ENCODE measurements around the gene FYCO1. TPM values are rescaled to one million over a fixed set of nuclear protein-coding genes. Genes with fewer than 3 reads are reported as not detected.
"Not testable (repeated sequence)": the region's sequence is repeated elsewhere in the genome, so short reads cannot be mapped to it uniquely, and the experiment has no call there.

FYCO1 gene
- total RNA-seq: 10 to 100 TPM; 45.3 to 64.5 (median 53.7) TPM

DNA sequence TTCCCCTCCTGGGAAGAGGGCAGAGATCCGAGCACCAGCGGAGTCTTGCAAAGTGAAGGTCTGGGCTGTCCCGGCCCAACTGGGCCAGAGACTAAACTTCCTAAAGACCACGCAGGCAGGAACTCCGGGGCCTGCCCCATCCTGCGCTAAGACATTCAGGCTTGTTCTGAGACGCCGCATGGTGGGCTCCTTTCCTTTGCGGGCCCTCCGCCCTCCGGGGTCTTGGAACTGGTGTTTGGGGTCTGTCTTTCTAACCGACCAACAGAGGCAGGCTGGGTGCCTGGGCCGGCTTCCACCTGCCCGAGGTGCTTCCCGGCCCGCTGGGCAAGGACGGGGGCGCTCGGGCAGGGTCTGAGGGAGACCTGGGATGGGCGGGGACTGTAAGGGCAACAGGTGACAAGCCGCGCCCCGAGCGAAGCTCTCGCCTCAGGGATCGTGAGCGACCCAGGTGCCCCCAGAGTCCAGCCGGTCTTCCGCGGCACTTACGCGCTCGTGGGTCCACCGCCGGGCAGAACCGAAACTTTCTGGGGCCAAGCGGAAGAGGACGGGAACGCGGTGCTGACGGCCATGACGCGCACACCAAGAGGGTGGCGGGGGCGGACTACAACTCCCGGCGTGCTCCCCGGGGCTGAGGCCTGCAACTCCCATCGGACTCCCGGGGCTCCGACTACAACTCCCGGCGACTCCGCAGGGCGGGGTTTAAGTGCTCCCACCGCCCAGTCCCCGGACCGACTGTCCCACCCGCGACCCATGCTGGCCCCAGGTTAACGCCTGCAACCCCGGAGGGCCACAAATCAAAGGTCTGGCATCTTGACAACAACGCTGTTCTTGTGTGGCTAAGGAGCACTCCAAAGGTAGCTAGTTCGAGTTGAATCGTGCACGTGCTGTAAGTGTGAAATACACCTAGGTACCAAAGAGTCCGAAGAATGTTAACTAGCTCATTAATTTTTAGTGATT is at the start of gene FYCO1:
TSS of gene FYCO1 (minus strand) at position 589 of the 957 bp plus-strand sequence. CDS start 10,914 bp downstream, outside the sequence.
- DNase-seq (ENCODE audit: low spot score in 2 of 2): peak; percentile 95 to 98
- H3K9me3 ChIP-seq: no peaks in the 10 kb centered on the region
- peak within 1 kb of the TSS; percentile 91 for H3K4me3 ChIP-seq
- H3K27ac ChIP-seq: peak within 1 kb of the TSS; percentile 88
- no peaks in the 10 kb centered on the region for H3K36me3 ChIP-seq
- no peaks in the 10 kb centered on the region for H3K27me3 ChIP-seq
- WGBS: 2% methylated on average over 53 of the region's 67 CpGs
- peak in 2 of 3 donors; percentile 38 to 54 for TF ChIP-seq POLR2AphosphoS5 (IDR thresholded peaks at IDR 0.05)
- TF ChIP-seq EP300 (IDR thresholded peaks at IDR 0.05): no peak
- no peak for TF ChIP-seq CTCF (IDR thresholded peaks at IDR 0.05)
- TF ChIP-seq POLR2A (IDR thresholded peaks at IDR 0.05): peak; percentile 48 to 80
- H3K4me1 ChIP-seq: peaks cover 45% of the 10 kb centered on the region

- Histone ChIP-seq H3K4me1 (no peaks in the 10 kb centered on the region), H3K27ac (no peak overlapping the region)
Measured at GRCh38 chr3:46038916-46039315, 43.3 kb upstream of the FYCO1 start.

GRCh38 chr3:46038071-46038470 is 42.4 kb upstream of the FYCO1 start:
- not testable (repeated sequence) for H3K4me1 ChIP-seq; DNase-seq (ENCODE audit: low spot score in 2 of 2); H3K4me3 ChIP-seq; H3K27me3 ChIP-seq; H3K9me3 ChIP-seq; H3K36me3 ChIP-seq; H3K27ac ChIP-seq
- 53% methylated on average over 3 of the region's 3 CpGs for WGBS

More at GRCh38 chr3:46038916-46039315, 43.3 kb upstream of the FYCO1 start:
- TF ChIP-seq CTCF (IDR thresholded peaks at IDR 0.05): no peak
- no peak for TF ChIP-seq POLR2AphosphoS5 (IDR thresholded peaks at IDR 0.05)
- no peak for TF ChIP-seq POLR2A (IDR thresholded peaks at IDR 0.05)
- TF ChIP-seq EP300 (IDR thresholded peaks at IDR 0.05): no peak
- no peak for DNase-seq (ENCODE audit: low spot score in 2 of 2)
- Histone ChIP-seq H3K36me3 (no peaks in the 10 kb centered on the region), H3K9me3 (no peaks in the 10 kb centered on the region), H3K27me3 (no peaks in the 10 kb centered on the region), H3K4me3 (no peak overlapping the region)
- 93% methylated on average over 1 of the region's 1 CpG for WGBS

- DNase-seq (ENCODE audit: low spot score in 2 of 2): no peak
- no peaks in the 10 kb centered on the region for H3K9me3 ChIP-seq
- no peaks in the 10 kb centered on the region for H3K36me3 ChIP-seq
- no peaks in the 10 kb centered on the region for H3K27me3 ChIP-seq
- TF ChIP-seq CTCF (IDR thresholded peaks at IDR 0.05) (no peak), EP300 (IDR thresholded peaks at IDR 0.05) (no peak), POLR2A (IDR thresholded peaks at IDR 0.05) (no peak), POLR2AphosphoS5 (IDR thresholded peaks at IDR 0.05) (no peak)
- no peak overlapping the region for H3K4me3 ChIP-seq
- 85% methylated on average over 1 of the region's 1 CpG for WGBS
- no peaks in the 10 kb centered on the region for H3K4me1 ChIP-seq
- H3K27ac ChIP-seq: no peak overlapping the region
Measured at GRCh38 chr3:46036191-46036590, 40.6 kb upstream of the FYCO1 start.

GRCh38 chr3:46031747-46032146 is 36.1 kb upstream of the FYCO1 start:
- no peak for DNase-seq (ENCODE audit: low spot score in 2 of 2)
- no peaks in the 10 kb centered on the region for H3K9me3 ChIP-seq
- H3K36me3 ChIP-seq: no peaks in the 10 kb centered on the region
- H3K4me3 ChIP-seq: no peak overlapping the region
- H3K27me3 ChIP-seq: no peaks in the 10 kb centered on the region
- WGBS: 94% methylated on average over 2 of the region's 2 CpGs
- H3K27ac ChIP-seq: no peak overlapping the region
- no peak for TF ChIP-seq EP300 (IDR thresholded peaks at IDR 0.05)
- TF ChIP-seq POLR2A (IDR thresholded peaks at IDR 0.05): no peak
- TF ChIP-seq POLR2AphosphoS5 (IDR thresholded peaks at IDR 0.05): no peak
- TF ChIP-seq CTCF (IDR thresholded peaks at IDR 0.05): no peak
- H3K4me1 ChIP-seq: no peaks in the 10 kb centered on the region
